GM19238 (cell line): ENCODE measurements around the gene UBE2O.

Source experiments
- DNase-seq: peaks from one replicate; pipeline ENCODE4 v3.0.0; 2011; ENCODE audit warnings: low spot score; ENCODE audit not compliant: insufficient read length

The UBE2O gene

DNA sequence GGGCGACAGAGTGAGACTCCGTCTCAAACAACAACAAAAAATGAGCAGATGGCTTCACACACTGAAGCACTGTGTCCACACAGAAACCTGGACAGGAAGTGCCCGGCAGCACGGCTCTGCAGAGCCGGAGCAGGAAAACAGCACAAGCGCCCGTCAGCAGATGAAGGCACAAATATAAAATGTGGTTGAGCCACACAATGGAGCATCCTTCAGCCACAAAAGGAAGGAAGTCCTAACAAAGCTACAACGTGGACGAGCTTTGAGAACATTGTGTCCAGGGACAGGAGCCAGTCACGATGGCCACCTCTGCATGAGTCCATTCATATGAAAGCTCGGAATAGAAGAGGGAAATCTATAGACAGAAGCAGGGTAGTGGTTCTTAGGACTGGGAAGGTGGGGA lies 32.6 kb upstream of the UBE2O start:
- DNase-seq, result no peak

DNA sequence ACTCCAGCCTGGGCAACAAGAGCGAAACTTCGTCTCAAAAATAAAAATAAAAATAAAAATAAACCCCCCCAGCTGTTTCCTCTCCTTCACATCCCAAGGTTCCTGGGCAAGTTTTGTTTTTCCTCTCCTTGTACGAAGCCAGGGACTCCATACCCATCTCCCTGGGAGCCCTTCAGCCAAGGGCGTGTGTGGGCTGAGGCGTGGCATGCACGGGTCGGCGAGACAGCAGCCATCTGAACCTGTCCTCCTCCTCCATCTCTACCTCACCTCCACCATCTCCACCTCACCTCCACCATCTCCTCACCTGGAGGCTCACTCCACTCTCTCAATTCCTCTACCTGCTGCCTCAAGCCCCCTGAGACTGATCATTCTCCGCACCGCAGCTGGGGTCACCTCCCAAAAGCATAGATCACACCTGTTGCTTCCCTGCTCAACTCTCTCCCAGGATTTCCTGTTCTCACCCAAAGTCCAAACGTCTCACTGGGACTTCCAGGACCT lies 31.3 kb upstream of the UBE2O start:
- no peak for DNase-seq

- DNase-seq, result peak; percentile 90
Measured at GRCh38 chr17:76481071-76481655, 28.2 kb upstream of the UBE2O start.

- DNase-seq, result peak; percentile 58
Measured at GRCh38 chr17:76480632-76481031, 27.7 kb upstream of the UBE2O start.

GRCh38 chr17:76479515-76480060 lies 26.6 kb upstream of the UBE2O start:
- DNase-seq, result no peak

DNA sequence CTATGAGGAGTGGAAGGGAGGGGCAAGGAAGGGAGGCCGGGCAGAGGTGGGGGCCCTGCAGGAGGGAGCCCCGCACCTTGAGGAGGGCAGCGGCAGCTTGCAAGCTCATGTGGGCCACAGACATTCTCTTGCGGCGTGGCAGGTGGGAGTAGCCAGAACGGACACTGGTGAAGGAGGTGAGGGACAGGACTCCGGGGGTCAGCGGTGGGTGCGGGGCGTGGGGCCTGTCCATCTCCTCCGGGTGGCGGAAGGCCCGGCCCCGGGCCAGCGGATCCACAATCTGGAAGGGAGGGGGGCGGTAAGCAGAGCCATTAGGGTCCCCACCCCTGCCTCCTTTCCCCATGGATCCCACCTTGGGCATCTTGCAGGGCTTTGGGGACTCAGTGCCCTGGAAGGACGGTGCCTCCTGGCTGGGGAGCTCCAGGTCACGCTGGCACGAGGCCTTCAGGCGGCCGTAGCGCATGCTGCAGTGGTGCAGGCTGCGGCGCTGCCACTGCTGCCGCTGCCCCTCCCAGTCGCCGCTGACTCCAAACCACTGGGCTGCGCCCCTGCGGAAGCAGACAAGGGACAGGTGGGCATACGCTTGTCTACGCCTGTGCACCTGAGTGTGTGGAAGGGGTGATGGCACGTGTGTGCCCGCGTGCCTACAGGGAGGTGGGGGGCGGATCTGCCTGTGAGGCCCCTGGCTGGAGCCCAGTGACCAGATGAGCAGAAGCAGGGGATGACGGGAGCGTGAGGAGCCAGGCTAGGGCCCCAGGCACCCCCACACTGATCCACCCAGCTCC lies 26.0 kb upstream of the UBE2O start:
- no peak for DNase-seq

- DNase-seq, result no peak
Measured at GRCh38 chr17:76478097-76478496, 25.1 kb upstream of the UBE2O start.

- no peak for DNase-seq
Measured at GRCh38 chr17:76477576-76477975, 24.6 kb upstream of the UBE2O start.

- DNase-seq, result no peak
Measured at GRCh38 chr17:76476736-76477135, 23.8 kb upstream of the UBE2O start.

DNA sequence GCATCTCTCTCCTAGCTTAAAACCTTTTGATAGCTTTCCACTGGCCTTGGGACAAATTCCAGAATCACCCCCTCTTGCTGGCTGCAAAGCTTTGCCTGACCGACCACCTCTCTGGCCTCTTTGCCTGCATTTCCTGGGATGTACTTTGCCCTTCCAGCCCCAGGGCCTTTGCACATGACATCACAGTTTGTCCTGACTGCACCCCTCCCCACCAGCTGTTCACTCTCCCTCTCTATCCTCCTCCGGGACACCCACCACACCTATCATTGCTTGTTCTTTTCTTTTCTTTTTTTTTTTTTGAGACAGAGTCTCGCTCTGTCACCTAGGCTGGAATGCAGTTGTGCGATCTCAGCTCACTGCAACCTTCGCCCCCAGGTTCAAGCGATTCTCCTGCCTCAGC lies 22.4 kb upstream of the UBE2O start:
- no peak for DNase-seq

GRCh38 chr17:76474894-76475293 lies 21.9 kb upstream of the UBE2O start:
- DNase-seq, result no peak

DNA sequence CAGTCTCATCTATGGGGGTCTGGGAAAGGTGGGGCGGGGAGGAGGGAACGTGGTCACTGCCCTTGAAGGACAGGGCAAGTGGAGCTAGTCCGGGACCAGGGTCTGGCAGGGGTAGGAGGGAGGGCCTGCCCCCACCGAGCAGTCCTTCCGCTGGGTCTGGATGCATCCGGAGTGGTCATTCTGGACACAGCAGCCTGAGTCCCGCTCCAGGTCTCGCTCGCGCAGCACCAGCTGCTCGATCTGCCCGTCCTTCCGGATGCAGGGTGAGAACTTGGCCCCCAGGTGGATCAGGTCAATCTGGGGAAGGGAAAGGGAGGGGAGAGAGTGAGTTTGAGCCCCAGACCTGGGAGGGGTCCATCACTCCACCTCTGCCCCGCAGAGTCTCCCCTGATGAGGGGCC lies 21.3 kb upstream of the UBE2O start:
- no peak for DNase-seq

DNA sequence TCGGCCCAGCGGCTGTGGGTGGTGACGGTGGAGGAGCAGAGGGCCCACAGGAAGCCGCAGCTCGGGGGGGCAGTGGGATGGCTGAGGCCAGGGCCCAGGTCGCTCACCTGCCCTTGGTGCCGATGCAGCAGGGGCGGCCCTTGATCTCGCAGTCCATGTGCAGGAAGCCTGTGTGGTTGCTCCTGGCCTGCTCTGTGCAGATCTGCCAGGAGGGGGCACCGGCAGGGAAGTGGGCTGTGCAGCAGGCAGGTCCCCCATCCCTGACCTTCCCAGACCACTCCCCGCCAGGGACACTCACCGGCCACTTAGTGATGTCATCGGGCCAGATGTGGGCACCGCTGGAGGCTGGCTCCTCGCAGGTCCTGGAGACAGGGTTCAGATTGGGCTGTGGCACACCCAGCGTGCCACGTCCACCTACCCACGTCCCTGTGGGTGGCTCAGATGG lies 20.6 kb upstream of the UBE2O start:
- no peak for DNase-seq

DNA sequence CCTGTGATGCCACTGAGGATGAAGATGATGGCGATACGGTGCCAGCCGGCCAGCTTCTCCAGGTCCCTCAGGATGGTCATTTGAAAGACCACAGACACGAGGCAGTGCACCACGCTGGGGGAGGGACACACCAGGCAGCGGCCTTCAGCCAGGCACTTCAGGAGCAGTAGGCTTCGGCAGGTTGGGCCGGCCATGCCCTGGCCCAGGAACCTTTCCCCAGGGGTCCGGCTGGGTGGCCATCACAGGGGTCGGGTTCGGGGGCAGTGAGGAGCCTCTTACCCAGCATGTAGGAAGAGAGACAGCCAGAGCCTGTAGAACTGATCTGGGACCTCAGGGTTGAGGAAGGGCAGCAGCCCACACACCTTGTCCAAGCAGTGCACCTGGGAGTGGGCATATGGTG lies 19.8 kb upstream of the UBE2O start:
- no peak for DNase-seq

DNA sequence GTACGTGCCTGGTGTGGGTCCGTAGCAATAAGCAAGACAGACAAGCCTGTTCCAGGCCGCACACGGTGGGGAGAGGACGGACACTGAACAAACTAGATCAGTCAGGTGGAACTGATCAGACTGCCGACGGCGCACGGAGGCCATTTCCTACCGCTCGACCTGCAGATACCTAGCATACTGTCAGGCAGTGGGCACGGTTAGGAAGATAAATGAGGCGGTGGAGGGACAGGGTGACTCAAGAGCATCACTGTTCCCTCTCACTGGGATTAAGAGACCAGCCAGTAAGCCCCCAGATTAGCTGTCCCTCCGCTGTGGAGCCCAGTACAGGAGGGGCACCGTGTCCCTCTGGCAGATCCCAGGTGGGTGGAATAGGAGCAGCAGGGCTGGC lies 19.3 kb upstream of the UBE2O start:
- no peak for DNase-seq

- DNase-seq, result no peak
Measured at GRCh38 chr17:76471498-76472257, 18.7 kb upstream of the UBE2O start.

GRCh38 chr17:76469991-76470739 lies 17.2 kb upstream of the UBE2O start:
- DNase-seq, result no peak

GRCh38 chr17:76469076-76469990 lies 16.4 kb upstream of the UBE2O start:
- DNase-seq, result no peak

DNA sequence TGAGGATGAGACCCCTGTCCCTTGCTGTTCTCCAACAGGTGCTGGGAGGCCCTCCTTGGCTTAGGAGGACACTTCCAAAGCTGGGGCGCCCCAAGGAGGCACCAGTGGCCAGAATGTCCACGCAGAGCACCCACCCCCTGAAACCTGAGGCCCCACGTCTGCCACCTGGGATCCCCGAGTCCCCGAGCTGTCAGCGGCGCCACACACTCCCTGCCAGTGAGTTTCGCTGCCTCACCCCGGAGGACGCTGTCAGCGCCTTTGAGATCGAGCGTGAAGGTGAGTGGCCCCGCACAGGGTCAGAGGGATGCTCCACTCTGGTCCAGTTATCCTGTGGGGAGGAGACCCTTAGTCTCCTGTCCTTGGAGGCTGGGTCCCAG lies 15.7 kb upstream of the UBE2O start:
- no peak for DNase-seq
